Measurements from ENCODE around the gene MLX.

DNA sequence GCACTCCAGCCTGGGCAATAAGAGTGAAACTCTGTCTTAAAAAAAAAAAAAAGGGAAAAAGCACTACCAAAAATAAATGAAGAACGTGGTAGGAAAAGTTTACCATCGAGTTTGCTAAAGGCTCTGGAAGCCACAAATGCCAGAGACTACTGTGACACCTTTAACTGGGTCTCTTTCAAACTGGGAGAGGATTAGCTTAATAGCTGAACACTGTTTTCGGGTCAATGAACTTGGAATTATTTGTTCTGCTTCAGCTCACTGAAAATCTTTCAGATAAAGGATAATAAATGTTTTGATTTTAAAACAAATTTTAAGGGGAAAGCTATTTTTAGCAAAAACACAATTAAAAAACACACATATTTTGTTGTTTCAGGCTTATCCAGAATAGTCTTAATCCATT lies 40.9 kb downstream of the MLX start:
- no peak for TF ChIP-seq POLR2AphosphoS5 (IDR thresholded peaks at IDR 0.05)
- TF ChIP-seq, protein P1, sequence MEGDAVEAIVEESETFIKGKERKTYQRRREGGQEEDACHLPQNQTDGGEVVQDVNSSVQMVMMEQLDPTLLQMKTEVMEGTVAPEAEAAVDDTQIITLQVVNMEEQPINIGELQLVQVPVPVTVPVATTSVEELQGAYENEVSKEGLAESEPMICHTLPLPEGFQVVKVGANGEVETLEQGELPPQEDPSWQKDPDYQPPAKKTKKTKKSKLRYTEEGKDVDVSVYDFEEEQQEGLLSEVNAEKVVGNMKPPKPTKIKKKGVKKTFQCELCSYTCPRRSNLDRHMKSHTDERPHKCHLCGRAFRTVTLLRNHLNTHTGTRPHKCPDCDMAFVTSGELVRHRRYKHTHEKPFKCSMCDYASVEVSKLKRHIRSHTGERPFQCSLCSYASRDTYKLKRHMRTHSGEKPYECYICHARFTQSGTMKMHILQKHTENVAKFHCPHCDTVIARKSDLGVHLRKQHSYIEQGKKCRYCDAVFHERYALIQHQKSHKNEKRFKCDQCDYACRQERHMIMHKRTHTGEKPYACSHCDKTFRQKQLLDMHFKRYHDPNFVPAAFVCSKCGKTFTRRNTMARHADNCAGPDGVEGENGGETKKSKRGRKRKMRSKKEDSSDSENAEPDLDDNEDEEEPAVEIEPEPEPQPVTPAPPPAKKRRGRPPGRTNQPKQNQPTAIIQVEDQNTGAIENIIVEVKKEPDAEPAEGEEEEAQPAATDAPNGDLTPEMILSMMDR (IDR thresholded peaks at IDR 0.05): no peak
